HepG2 (cell line): Measurements from ENCODE around the gene PARN. TPM values are rescaled to one million over a fixed set of nuclear protein-coding genes. Genes with fewer than 3 reads are reported as not detected.

Experiments
- ATAC-seq: fragments of 200-7000 bp; cut with Tn5 transposase; 3 replicates; pipeline ENCODE4 v1.9.1; 2020; ENCODE audit warnings: mild to moderate bottlenecking, moderate library complexity
- BruUV-seq: library from RNA; stranded (reverse); fragments of 400-500 nt; replicated peaks from 2 replicates; lab custom pipeline; 2021; lab: Mats Ljungman, UMichigan
- CTCF ChIA-PET: fragments of 300-600 bp; formaldehyde crosslinking; extraction: SDS; loops from one replicate; lab custom pipeline; 2021; ENCODE audit warnings: low total read pairs, inconsistent platforms, low intra/inter-chr PET ratio; lab: Yijun Ruan, JAX
- POLR2A ChIA-PET: fragments of 350-600 bp; sonication (Branson Sonifier 250); formaldehyde crosslinking; loops from one replicate; lab custom pipeline; 2020; ENCODE audit warnings: antibody characterized with exemption, inconsistent platforms; lab: Yijun Ruan, JAX
- DNase-seq: peaks from one replicate; pipeline ENCODE4 v3.0.0-alpha.2; 2015; ENCODE audit warnings: low spot score
- FAIRE-seq: peaks from 3 replicates; lab custom pipeline; 2011; peaks lifted over from hg19 to GRCh38; lab: Jason Lieb, UNC
- H2AFZ ChIP-seq: one replicate; pipeline ENCODE4 v1.6.1; 2011; ENCODE audit warnings: low read length, inconsistent platforms
- H3K27ac ChIP-seq: fragments of 300-600 bp; 3 replicates; pipeline ENCODE4 v1.8.0; 2011; ENCODE audit warnings: mixed run types, mild to moderate bottlenecking, mixed read lengths, low read length, inconsistent platforms; ENCODE audit not compliant: insufficient read depth; ENCODE audit errors: extremely low read length
- H3K27me3 ChIP-seq, 2 experiments: fragments of 200-600 bp in 1 of 2; 2 replicates in 1 of 2; 3 replicates in 1 of 2; pipeline versions ENCODE4 v1.6.0 to v1.8.0; 2011; ENCODE audit warnings: low read length in 2 of 2, mild to moderate bottlenecking in 2 of 2, moderate library complexity in 2 of 2, inconsistent platforms in 1 of 2; ENCODE audit not compliant: insufficient read depth in 2 of 2, control insufficient read depth in 1 of 2
- H3K36me3 ChIP-seq, 2 experiments: fragments of 200-600 bp in 1 of 2; replicated peaks in 1 of 2; 2 replicates in 1 of 2; 3 replicates in 1 of 2; pipeline versions ENCODE4 v1.5.1 to v1.8.0; 2011; ENCODE audit warnings: low read length in 2 of 2, inconsistent platforms in 1 of 2; ENCODE audit not compliant: insufficient read depth in 2 of 2, control insufficient read depth in 1 of 2
- H3K4me1 ChIP-seq: 2 replicates; pipeline ENCODE4 v1.5.1; 2012; ENCODE audit warnings: low read length, inconsistent platforms; ENCODE audit not compliant: insufficient read depth
- H3K4me2 ChIP-seq: 2 replicates; pipeline ENCODE4 v1.6.0; 2011; ENCODE audit warnings: low read depth, low read length, inconsistent platforms
- H3K4me3 ChIP-seq, 3 experiments: fragments of 200-600 bp in 1 of 3; sonication (generic), shearing (Covaris generic) in 1 of 3; replicated peaks in 1 of 3; 2 replicates each; pipeline ENCODE4 v1.5.1; 2011 to 2016; ENCODE audit warnings: low read length in 3 of 3, inconsistent platforms in 2 of 3, low read depth in 2 of 3, mild to moderate bottlenecking in 2 of 3, control low read depth in 1 of 3, mixed read lengths in 1 of 3; ENCODE audit not compliant: insufficient read depth in 1 of 3
- H3K79me2 ChIP-seq: one replicate; pipeline ENCODE4 v1.6.1; 2011; ENCODE audit warnings: low read length, inconsistent platforms; ENCODE audit not compliant: insufficient read depth
- H3K9ac ChIP-seq: 2 replicates; pipeline ENCODE4 v1.6.0; 2011; ENCODE audit warnings: mild to moderate bottlenecking, low read depth, low read length, inconsistent platforms; ENCODE audit not compliant: insufficient read depth
- H3K9me3 ChIP-seq: 2 replicates; pipeline ENCODE4 v1.5.1; 2012; ENCODE audit warnings: mild to moderate bottlenecking, low read length
- H4K20me1 ChIP-seq: 2 replicates; pipeline ENCODE4 v1.6.0; 2011; ENCODE audit warnings: inconsistent platforms, mild to moderate bottlenecking, low read length, moderate library complexity; ENCODE audit not compliant: insufficient read depth
- BRCA1 ChIP-seq: sonication (generic); formaldehyde crosslinking; IDR thresholded peaks from 2 replicates; pipeline ENCODE4 v1.4.0; 2020; ENCODE audit warnings: missing genetic modification reagents
- GFI1 ChIP-seq: sonication (generic); formaldehyde crosslinking; IDR thresholded peaks from 2 replicates; pipeline ENCODE4 v1.5.0; 2020; ENCODE audit warnings: missing genetic modification reagents, mild to moderate bottlenecking, borderline replicate concordance
- MTA3 ChIP-seq: sonication (generic); formaldehyde crosslinking; IDR thresholded peaks from 2 replicates; pipeline ENCODE4 v1.4.0; 2020; ENCODE audit warnings: missing genetic modification reagents
- POGK ChIP-seq: sonication (generic); formaldehyde crosslinking; conservative IDR thresholded peaks from 2 replicates; pipeline ENCODE4 v1.8.0; 2022; ENCODE audit warnings: mild to moderate bottlenecking, moderate library complexity, missing genetic modification reagents
- POLR2AphosphoS5 ChIP-seq: IDR thresholded peaks from 2 replicates; pipeline ENCODE4 v1.6.1; 2012; ENCODE audit warnings: low read depth, low read length
- REPIN1 ChIP-seq: sonication (generic); formaldehyde crosslinking; IDR thresholded peaks from 2 replicates; pipeline ENCODE4 v1.8.0; 2022; ENCODE audit warnings: missing genetic modification reagents, low read depth, mild to moderate bottlenecking, borderline replicate concordance
- SCMH1 ChIP-seq: sonication (generic); formaldehyde crosslinking; IDR thresholded peaks from 2 replicates; pipeline ENCODE4 v1.9.0; 2021; ENCODE audit warnings: missing genetic modification reagents, mild to moderate bottlenecking, borderline replicate concordance
- SMYD3 ChIP-seq: sonication (generic); formaldehyde crosslinking; IDR thresholded peaks from 2 replicates; pipeline ENCODE4 v1.8.1; 2023; ENCODE audit warnings: mild to moderate bottlenecking, missing genetic modification reagents
- TAF15 ChIP-seq: fragments of 200-400 bp; formaldehyde crosslinking; IDR thresholded peaks from one replicate; pipeline ENCODE4 v1.6.1; 2018; ENCODE audit warnings: mild to moderate bottlenecking, low read depth, low read length; ENCODE audit not compliant: poor library complexity, severe bottlenecking
- THAP8 ChIP-seq: sonication (generic); formaldehyde crosslinking; IDR thresholded peaks from 2 replicates; pipeline ENCODE4 v1.5.1; 2020; ENCODE audit warnings: missing genetic modification reagents, mild to moderate bottlenecking, borderline replicate concordance
- ZNF138 ChIP-seq: sonication (generic); formaldehyde crosslinking; IDR thresholded peaks from 2 replicates; pipeline ENCODE4 v1.5.0; 2020; ENCODE audit warnings: mild to moderate bottlenecking, low read depth, missing genetic modification reagents
- ZNF232 ChIP-seq: sonication (generic); formaldehyde crosslinking; IDR thresholded peaks from 2 replicates; pipeline ENCODE4 v1.4.0; 2020; ENCODE audit warnings: missing genetic modification reagents, borderline replicate concordance
- ZNF282 ChIP-seq: fragments of 450-650 bp; IDR thresholded peaks from 2 replicates; pipeline ENCODE4 v1.6.1; 2018; ENCODE audit not compliant: partially characterized antibody
- WGBS: methylation state at CpG from one replicate; pipeline ENCODE4 v1.1.6; 2017; ENCODE audit warnings: low lambda C conversion rate; 5-methylcytosine and 5-hydroxymethylcytosine counted together
- in situ Hi-C: cut with HindIII; loops from 2 replicates; pipeline ENCODE4 v1.10.0; 2017; ENCODE audit warnings: low pct_unique_long_range_greater_than_20kb; ENCODE audit not compliant: extremely low pct_ligation_motif_present
- intact Hi-C: fragments of 100-400 bp; cut with micrococcal nuclease; formaldehyde crosslinking; loops from one replicate; pipeline ENCODE4 v1.10.0; 2022; ENCODE audit not compliant: unreplicated experiment
- polyA plus RNA-seq, 8 experiments: library from polyadenylated mRNA; depleted of rRNA in 3 of 8; stranded (reverse) in 7 of 8; unstranded in 1 of 8; fragments of >200 nt; fragmentation: Illumina TruSeq in 4 of 8; extraction: Trizol in 4 of 8; gene quantifications; 2 replicates each; pipeline versions ENCODE4 v1.2.1 to v1.2.3, GENCODE V29; 2011 to 2016; ENCODE audit warnings: low read depth in 4 of 8, missing spikeins in 1 of 8, mixed read lengths in 1 of 8; ENCODE audit not compliant: insufficient read depth in 1 of 8
- total RNA-seq, 5 experiments: library from RNA; depleted of rRNA; stranded (reverse); fragments of >200 nt; fragmentation: Illumina TruSeq; extraction: Trizol; gene quantifications; 2 replicates each; pipeline ENCODE4 v1.2.3, GENCODE V29; 2016; ENCODE audit warnings: low read depth in 1 of 5
- TF ChIP-seq, protein P1 (sequence below): sonication (generic); formaldehyde crosslinking; conservative IDR thresholded peaks from 2 replicates; pipeline ENCODE4 v1.4.0; 2020; ENCODE audit warnings: missing genetic modification reagents

PARN gene
- total and polyA plus RNA-seq, 2 of the 13 experiments (the other 11 are each of a cell fraction or from before 2014, with no cell fraction given) = 13.3 to 47.6 TPM

GRCh38 chr16:14616280-14616679 is 13.8 kb downstream of the PARN start:
- no TSS peak for BruUV-seq
- Histone ChIP-seq H3K27ac (no peak overlapping the region), H3K4me3 (no peak overlapping the region), H3K36me3 (peaks cover 34 to 72% of the 10 kb centered on the region in 2 experiments), H3K79me2 (no peaks in the 10 kb centered on the region), H3K4me1 (peaks cover 5% of the 10 kb centered on the region; the same call in 1 of the 2 replicates), H4K20me1 (no peaks in the 10 kb centered on the region), H3K4me2 (no peak overlapping the region), H3K27me3 (no peaks in the 10 kb centered on the region), H3K9ac (no peak overlapping the region), H2AFZ (no peak overlapping the region), H3K9me3 (no peaks in the 10 kb centered on the region)
- intact Hi-C loops = no loop called here
- in situ Hi-C loops = no loop called here
- ATAC-seq = no peak
- WGBS = 95% methylated on average over 4 of the region's 4 CpGs
- TF ChIP-seq THAP8 (no peak), BRCA1 (CRISPR knock-in tag) (no peak), SMYD3 (CRISPR knock-in tag) (no peak), POGK (no peak), ZNF232 (CRISPR knock-in tag) (no peak), MTA3 (CRISPR knock-in tag) (no peak), SCMH1 (CRISPR knock-in tag) (no peak), TAF15 (no peak), ZNF282 (no peak), REPIN1 (CRISPR knock-in tag) (no peak), POLR2AphosphoS5 (no peak), GFI1 (CRISPR knock-in tag) (no peak), ZNF138 (CRISPR knock-in tag) (no peak)
- TF ChIP-seq, protein P1, sequence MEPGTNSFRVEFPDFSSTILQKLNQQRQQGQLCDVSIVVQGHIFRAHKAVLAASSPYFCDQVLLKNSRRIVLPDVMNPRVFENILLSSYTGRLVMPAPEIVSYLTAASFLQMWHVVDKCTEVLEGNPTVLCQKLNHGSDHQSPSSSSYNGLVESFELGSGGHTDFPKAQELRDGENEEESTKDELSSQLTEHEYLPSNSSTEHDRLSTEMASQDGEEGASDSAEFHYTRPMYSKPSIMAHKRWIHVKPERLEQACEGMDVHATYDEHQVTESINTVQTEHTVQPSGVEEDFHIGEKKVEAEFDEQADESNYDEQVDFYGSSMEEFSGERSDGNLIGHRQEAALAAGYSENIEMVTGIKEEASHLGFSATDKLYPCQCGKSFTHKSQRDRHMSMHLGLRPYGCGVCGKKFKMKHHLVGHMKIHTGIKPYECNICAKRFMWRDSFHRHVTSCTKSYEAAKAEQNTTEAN (CRISPR knock-in tag) = no peak
- no peak for DNase-seq
- CTCF ChIA-PET = no interaction called here
- no peak for FAIRE-seq
- POLR2A ChIA-PET = interaction anchor here (1.0 kb wide), 1 partner anchor 14 kb away, joined by 3 read pairs; the partner anchor contains the start of gene PARN
